Measurements from ENCODE around the gene SYT15.

DNA sequence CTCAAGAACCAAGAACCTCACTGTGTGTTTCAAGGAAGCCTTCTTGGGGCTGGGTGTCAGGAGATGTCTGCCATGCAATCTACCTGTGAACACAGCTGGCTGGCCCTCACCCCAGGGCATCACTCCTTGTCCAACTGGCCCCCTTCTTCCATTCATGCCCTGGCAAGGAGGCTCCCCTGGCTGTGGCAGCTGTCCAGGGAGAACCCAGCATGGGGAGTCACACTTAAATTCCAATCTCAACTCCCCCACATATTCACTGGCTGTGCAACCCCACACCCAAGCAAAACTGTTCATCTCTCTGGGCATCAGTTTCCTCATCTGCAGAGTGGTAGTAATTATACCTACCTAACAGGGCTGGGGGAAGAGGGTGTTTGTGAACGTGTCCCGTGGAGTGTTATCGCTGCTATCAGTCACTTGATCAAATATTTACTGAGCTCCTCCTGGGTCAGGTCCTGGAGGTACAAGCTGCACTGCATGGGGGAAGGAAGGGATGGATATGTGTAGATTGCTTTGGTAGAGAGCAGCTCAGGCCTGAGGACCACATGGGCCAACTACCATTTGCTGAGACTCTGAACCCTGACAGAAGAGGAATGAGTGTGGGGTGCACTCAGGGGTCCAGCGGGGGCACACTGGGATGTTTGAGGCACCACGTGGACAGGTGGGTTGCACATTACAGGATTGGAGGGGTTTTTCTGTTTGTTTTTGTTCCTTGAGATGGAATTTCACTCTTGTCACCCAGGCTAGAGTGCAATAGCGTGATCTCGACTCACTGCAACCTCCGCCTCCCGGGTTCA is 20.3 kb upstream of the SYT15 start:
- TF ChIP-seq CTCF (IDR thresholded peaks at IDR 0.05) (no peak), POLR2A (IDR thresholded peaks at IDR 0.05) (no peak)

All from lower leg skin (tissue), 3 donors.